Measurements from ENCODE around the gene PEX14. TPM values are rescaled to one million over a fixed set of nuclear protein-coding genes. Genes with fewer than 3 reads are reported as not detected.
A peak's percentile ranks its signal among the peaks of the same experiment; 100 is the strongest.

The PEX14 gene
- total and polyA plus RNA-seq, 9 of the 15 experiments (the other 6 are each of a cell fraction or from before 2014, with no cell fraction given), result 2.6 to 45.7 (median 22.7) TPM

GRCh38 chr1:10507111-10507879 lies 32.5 kb downstream of the PEX14 start (continued):
- TF ChIP-seq ARID3A (IDR thresholded peaks at IDR 0.05; ENCODE audit: borderline replicate concordance, low read depth, low read length), result peak; percentile 47; the same call in 1 of the 2 replicates
- TF ChIP-seq MCM7 (IDR thresholded peaks at IDR 0.05), result no peak
- no peak for TF ChIP-seq CHD4 (IDR thresholded peaks at IDR 0.05; ENCODE audit: insufficient read depth, insufficient replicate concordance, low read depth, low read length, poor library complexity, severe bottlenecking)
- no peak for TF ChIP-seq HDAC3 (IDR thresholded peaks at IDR 0.05; ENCODE audit: borderline replicate concordance, partially characterized antibody)
- 0 out of 2 replicates have a peak, but pooled peaks have one; percentile 28 for TF ChIP-seq MECOM (CRISPR knock-in tag; IDR thresholded peaks at IDR 0.05)
- no peak for TF ChIP-seq BRF1 (IDR thresholded peaks at IDR 0.05; ENCODE audit: borderline replicate concordance, extremely low read depth, insufficient read length)
- no peak for TF ChIP-seq HMGN3 (IDR thresholded peaks at IDR 0.05; ENCODE audit: borderline replicate concordance, extremely low read depth, insufficient read length, low read depth, low read length)
- TF ChIP-seq, protein P1, sequence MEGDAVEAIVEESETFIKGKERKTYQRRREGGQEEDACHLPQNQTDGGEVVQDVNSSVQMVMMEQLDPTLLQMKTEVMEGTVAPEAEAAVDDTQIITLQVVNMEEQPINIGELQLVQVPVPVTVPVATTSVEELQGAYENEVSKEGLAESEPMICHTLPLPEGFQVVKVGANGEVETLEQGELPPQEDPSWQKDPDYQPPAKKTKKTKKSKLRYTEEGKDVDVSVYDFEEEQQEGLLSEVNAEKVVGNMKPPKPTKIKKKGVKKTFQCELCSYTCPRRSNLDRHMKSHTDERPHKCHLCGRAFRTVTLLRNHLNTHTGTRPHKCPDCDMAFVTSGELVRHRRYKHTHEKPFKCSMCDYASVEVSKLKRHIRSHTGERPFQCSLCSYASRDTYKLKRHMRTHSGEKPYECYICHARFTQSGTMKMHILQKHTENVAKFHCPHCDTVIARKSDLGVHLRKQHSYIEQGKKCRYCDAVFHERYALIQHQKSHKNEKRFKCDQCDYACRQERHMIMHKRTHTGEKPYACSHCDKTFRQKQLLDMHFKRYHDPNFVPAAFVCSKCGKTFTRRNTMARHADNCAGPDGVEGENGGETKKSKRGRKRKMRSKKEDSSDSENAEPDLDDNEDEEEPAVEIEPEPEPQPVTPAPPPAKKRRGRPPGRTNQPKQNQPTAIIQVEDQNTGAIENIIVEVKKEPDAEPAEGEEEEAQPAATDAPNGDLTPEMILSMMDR (IDR thresholded peaks at IDR 0.05 in 2 of 3, conservative IDR thresholded peaks at IDR 0.05 in 1 of 3; ENCODE audit: insufficient read depth in 2 of 3, low read depth in 1 of 3, low read length in 3 of 3), result peak; percentile 90 to 98 (median 97)
- no peak for TF ChIP-seq PBX2 (CRISPR knock-in tag; IDR thresholded peaks at IDR 0.05; ENCODE audit: low read depth)
- TF ChIP-seq PBX2 (tag; conservative IDR thresholded peaks at IDR 0.05; ENCODE audit: low read depth), result 0 out of 2 replicates have a peak, but pooled peaks have one; percentile 5
- TF ChIP-seq, protein P2, sequence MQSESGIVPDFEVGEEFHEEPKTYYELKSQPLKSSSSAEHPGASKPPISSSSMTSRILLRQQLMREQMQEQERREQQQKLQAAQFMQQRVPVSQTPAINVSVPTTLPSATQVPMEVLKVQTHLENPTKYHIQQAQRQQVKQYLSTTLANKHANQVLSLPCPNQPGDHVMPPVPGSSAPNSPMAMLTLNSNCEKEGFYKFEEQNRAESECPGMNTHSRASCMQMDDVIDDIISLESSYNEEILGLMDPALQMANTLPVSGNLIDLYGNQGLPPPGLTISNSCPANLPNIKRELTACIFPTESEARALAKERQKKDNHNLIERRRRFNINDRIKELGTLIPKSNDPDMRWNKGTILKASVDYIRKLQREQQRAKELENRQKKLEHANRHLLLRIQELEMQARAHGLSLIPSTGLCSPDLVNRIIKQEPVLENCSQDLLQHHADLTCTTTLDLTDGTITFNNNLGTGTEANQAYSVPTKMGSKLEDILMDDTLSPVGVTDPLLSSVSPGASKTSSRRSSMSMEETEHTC (IDR thresholded peaks at IDR 0.05), result peak; percentile 37; the same call in 1 of the 2 replicates
- TF ChIP-seq STAG1 (CRISPR knock-in tag; IDR thresholded peaks at IDR 0.05; ENCODE audit: borderline replicate concordance), result peak; percentile 62; the same call in 1 of the 2 replicates
- TF ChIP-seq KAT7 (CRISPR knock-in tag; IDR thresholded peaks at IDR 0.05; ENCODE audit: borderline replicate concordance), result no peak
- TF ChIP-seq HNRNPUL1 (IDR thresholded peaks at IDR 0.05; ENCODE audit: low read length), result no peak
- no peak for TF ChIP-seq BRD4 (IDR thresholded peaks at IDR 0.05)
- TF ChIP-seq SMC3 (conservative IDR thresholded peaks at IDR 0.05; ENCODE audit: insufficient read depth, low read depth, low read length), result peak; percentile 84
- TF ChIP-seq JUND (IDR thresholded peaks at IDR 0.05; ENCODE audit: borderline replicate concordance, low read depth, low read length), result peak; percentile 59
- TF ChIP-seq JUND (tag; IDR thresholded peaks at IDR 0.05; ENCODE audit: borderline replicate concordance, low read depth, low read length), result no peak; the same call in 2 of the 3 replicates
- no peak for TF ChIP-seq TCF7 (IDR thresholded peaks at IDR 0.05; ENCODE audit: borderline replicate concordance)
